ENCODE data around the gene MICU1.
"Not testable (repeated sequence)": the region's sequence is repeated elsewhere in the genome, so short reads cannot be mapped to it uniquely, and the experiment has no call there.

Gene MICU1

DNA sequence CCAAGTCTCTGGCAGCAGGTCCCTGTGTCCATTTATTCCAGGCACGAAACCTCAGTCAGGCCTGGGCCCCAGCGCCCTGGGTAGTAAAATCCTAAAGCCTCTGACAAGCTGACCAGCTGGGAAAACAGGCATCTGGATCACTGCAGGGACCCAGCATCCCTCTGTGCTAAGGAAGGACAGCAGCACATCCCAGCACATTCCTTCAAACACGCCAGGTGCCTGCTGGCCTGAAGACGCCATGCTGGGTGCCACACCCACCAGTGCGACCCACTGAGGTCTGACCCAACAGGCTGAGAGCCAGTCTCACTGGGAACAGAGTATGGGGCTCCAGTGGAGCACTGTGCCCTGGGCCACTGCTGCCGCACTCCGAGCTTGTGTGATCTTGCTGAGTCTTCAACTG lies 277.6 kb downstream of the MICU1 start:
- Histone ChIP-seq H4K20me1 (peaks cover 79% of the 10 kb centered on the region), H3K4me3 (no peak overlapping the region), H3K36me3 (peaks cover 82% of the 10 kb centered on the region)

DNA sequence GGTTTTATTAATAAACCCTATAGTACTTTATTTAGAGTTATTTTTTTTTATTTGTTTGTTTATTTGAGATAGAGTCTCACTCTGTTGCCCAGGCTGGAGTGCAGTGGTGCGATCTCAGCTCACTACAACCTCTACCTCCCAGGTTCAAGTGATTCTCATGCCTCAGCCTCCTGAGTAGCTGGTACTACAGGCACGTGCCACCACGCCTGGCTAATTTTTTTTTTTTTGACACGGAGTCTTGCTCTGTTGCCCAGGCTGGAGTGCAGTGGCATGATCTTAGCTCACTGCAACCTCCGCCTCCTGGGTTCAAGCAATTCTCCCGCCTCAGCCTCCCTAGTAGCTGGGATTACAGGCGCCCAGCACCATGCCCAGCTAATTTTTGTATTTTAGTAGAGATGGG lies 279.8 kb downstream of the MICU1 start:
- H3K9me3 ChIP-seq, H3K27me3 ChIP-seq, H3K4me2 ChIP-seq, H3K4me3 ChIP-seq, H3K27ac ChIP-seq, H3K9ac ChIP-seq: not testable (repeated sequence)
- peaks cover 30% of the 10 kb centered on the region for H3K4me1 ChIP-seq
- H3K36me3 ChIP-seq = peaks cover 82% of the 10 kb centered on the region
- H4K20me1 ChIP-seq = peaks cover 67% of the 10 kb centered on the region

More for the DNA sequence above, 277.6 kb downstream of the MICU1 start:
- Histone ChIP-seq H3K27me3 (no peaks in the 10 kb centered on the region), H3K9ac (no peak overlapping the region), H3K4me2 (no peak overlapping the region), H3K4me1 (peaks cover 41% of the 10 kb centered on the region), H3K9me3 (no peaks in the 10 kb centered on the region), H3K27ac (no peak overlapping the region)
- TF ChIP-seq Cebpa-rat (IDR thresholded peaks at IDR 0.05) = no peak

DNA sequence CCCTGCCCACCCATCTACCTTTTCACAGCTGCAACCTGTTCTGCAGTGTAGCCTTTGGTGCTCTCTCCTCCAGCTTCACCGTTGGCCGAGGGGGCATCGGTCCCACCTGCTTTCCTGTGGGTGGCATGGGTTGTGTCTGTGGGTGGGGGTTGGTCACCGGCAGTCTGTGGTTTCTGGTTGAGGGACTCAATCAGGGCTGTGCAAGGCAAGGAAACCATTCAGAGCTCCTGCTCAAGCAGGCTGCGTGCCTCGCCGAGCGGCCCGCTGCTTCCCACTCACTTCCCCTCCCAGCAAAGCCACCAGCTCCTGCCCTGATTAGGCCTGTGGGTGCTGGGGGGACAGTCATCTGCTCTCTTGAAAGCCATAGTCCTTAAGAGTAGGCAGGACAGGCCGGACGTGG lies 280.9 kb downstream of the MICU1 start:
- Histone ChIP-seq H4K20me1 (peaks cover 55% of the 10 kb centered on the region), H3K27ac (peak overlapping the region; percentile 44)

DNA sequence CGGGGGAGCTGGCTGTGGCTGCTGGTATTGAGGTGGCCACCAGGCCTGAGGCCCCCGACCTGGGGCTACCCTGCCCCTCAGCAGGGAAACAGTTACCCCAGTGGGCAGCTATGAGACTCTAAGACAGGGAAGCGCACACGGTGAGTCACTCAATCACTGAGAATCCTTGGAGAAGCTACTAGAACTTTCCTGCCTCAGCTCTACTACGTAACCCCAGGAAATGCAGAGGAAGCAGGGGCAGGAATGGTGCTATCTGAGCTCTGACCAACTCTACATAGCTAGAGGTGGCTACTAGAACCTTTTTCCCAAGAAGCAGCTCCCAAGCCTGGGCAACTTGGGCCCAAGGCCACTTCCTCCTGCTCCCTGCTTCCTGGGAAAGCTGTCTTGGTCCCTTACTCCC lies 283.0 kb downstream of the MICU1 start:
- Histone ChIP-seq H3K27me3 (no peaks in the 10 kb centered on the region), H3K9me3 (no peaks in the 10 kb centered on the region), H3K4me2 (no peak overlapping the region), H3K27ac (no peak overlapping the region; the same call in 1 of the 2 replicates), H3K4me1 (peaks cover 28% of the 10 kb centered on the region), H4K20me1 (peaks cover 35% of the 10 kb centered on the region), H3K9ac (no peak overlapping the region), H3K36me3 (peaks cover 82% of the 10 kb centered on the region), H3K4me3 (no peak overlapping the region)
- no peak for TF ChIP-seq Cebpa-rat (IDR thresholded peaks at IDR 0.05)

More for the DNA sequence above, 280.9 kb downstream of the MICU1 start:
- TF ChIP-seq Cebpa-rat (IDR thresholded peaks at IDR 0.05) = no peak
- Histone ChIP-seq H3K36me3 (peaks cover 82% of the 10 kb centered on the region), H3K9me3 (no peaks in the 10 kb centered on the region), H3K4me1 (peaks cover 28% of the 10 kb centered on the region), H3K4me2 (peak overlapping the region; percentile 82), H3K9ac (peak overlapping the region; percentile 48; the same call in 1 of the 2 replicates), H3K4me3 (no peak overlapping the region), H3K27me3 (no peaks in the 10 kb centered on the region)

DNA sequence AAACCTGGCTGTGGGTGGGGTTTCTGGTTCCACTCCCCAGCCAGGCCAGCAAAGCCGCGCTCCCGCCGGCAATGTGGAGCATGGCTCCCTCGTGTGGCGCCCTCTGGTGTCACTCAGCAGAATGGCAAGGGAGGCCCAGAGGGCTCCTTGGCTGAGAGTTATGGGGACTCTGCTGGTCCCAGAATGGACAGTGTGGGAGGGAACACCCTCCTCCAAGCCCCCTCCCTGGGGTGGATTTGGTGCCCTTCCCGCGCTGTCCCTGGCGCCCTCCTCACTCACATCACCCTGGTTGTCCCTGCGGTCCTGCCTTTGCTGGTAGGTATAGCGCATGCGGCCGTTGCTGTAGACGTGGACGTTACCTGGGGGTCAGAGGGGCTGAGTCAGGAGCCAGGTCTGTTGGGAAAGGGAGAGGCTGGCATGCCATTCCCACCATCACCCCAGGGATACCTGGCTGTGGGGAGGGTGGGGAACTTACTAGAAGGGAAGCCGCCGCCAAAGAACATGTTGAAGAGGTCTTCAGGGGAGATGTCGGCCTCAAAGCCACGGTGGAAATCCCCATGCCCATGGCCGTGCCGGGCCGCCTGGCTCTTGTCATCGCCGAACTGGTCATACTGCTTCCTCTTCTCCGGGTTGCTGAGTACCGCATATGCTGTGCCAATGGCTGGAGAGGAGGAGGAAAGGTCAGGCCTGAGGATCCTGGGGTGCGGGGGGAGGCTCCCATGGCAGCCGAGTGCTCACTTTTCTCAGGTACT lies 285.2 kb downstream of the MICU1 start:
- peaks cover 88% of the 10 kb centered on the region for H3K36me3 ChIP-seq
- no peak overlapping the region for H3K9ac ChIP-seq

DNA sequence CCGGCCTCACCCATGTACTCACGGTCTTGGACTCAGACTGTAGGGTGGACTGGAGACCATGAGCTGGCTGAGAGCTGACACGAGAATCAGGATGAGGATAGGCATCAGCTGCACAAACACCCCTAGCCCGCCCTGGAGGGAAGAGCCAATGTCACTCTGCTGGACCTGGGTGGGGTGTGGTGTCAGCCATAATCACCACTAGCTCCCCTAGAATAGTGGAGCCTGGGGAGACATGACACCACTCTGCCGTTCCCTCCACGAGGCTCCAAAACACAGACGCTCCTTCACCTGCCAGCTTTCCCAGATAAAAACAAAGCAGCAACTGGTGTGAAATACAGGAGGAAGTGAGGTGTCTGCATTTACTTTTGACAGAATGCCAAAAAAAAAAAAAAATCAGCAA lies 287.7 kb downstream of the MICU1 start:
- H3K27ac ChIP-seq = no peak overlapping the region
- H3K4me2 ChIP-seq = no peak overlapping the region
- H3K9me3 ChIP-seq = no peaks in the 10 kb centered on the region
- H3K36me3 ChIP-seq = peaks cover 74% of the 10 kb centered on the region
- no peaks in the 10 kb centered on the region for H3K27me3 ChIP-seq
- H3K4me3 ChIP-seq = no peak overlapping the region
- peaks cover 22% of the 10 kb centered on the region for H4K20me1 ChIP-seq
- H3K9ac ChIP-seq = no peak overlapping the region
- peaks cover 45% of the 10 kb centered on the region for H3K4me1 ChIP-seq
- no peak for TF ChIP-seq Cebpa-rat (IDR thresholded peaks at IDR 0.05)

More for the DNA sequence above, 285.2 kb downstream of the MICU1 start:
- Histone ChIP-seq H3K4me2 (no peak overlapping the region), H3K27me3 (no peaks in the 10 kb centered on the region), H3K4me3 (no peak overlapping the region), H3K27ac (no peak overlapping the region), H4K20me1 (peaks cover 45% of the 10 kb centered on the region), H3K4me1 (peaks cover 38% of the 10 kb centered on the region), H3K9me3 (no peaks in the 10 kb centered on the region)
- no peak for TF ChIP-seq Cebpa-rat (IDR thresholded peaks at IDR 0.05)

DNA sequence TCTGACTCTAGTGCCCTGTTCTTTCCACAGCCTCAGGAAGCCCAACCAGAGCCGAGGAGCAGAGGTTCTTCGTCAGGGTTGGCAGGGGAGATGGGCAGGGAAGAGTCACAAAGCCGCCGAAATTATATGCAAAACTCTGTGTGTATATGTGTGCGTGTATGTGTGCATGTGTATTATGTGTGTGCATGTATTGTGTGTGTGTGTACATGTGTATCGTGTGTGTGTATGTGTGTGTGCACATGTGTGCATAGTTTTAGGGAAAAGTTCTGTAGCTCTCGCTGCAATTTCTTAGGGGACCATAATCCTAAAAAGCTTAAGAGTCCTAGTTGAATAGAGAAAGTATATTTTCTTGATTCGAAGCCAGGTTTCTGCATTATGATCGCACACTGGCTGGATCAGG lies 288.2 kb downstream of the MICU1 start:
- Histone ChIP-seq H3K27me3 (no peaks in the 10 kb centered on the region), H3K4me2 (0 out of 2 replicates have a peak overlapping the region, but pooled peaks have one; percentile 96), H3K9ac (no peak overlapping the region), H3K4me1 (peaks cover 50% of the 10 kb centered on the region), H3K27ac (no peak overlapping the region), H3K4me3 (no peak overlapping the region), H3K36me3 (peaks cover 71% of the 10 kb centered on the region), H3K9me3 (no peaks in the 10 kb centered on the region), H4K20me1 (peaks cover 20% of the 10 kb centered on the region)
- no peak for TF ChIP-seq Cebpa-rat (IDR thresholded peaks at IDR 0.05)

DNA sequence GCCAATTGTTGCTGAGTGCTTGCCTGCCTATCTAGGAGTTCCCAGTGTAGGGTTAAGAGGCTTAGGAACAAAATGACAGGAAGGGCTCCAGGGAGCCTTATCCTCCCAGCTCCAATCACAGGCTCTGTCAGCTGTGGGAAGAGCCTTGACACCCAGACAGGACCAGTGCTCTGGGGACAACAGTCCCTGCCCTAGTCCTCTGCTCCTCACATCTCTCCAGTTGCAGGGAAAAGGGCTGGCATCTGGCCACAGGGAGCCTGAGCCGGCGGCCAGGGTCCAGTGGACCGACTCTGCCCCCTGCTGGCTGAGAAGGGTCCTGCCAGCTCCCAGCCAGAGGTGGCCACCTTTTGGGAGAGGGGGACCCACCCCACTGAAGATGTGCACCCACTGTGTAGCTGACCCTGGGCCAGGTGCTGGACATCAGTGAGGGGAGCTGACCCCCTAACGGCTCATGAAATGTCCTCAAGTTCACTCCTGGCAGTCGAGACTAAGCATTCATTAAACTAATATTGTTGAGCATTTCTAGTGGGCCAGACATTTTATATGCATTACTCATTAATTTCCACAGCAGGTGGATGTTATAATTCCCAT lies 288.7 kb downstream of the MICU1 start:
- Histone ChIP-seq H3K4me2 (peak overlapping the region; percentile 96), H3K27ac (peak overlapping the region; percentile 92; the same call in 1 of the 2 replicates), H3K4me1 (peaks cover 55% of the 10 kb centered on the region), H3K4me3 (no peak overlapping the region), H3K9ac (0 out of 2 replicates have a peak overlapping the region, but pooled peaks have one; percentile 79), H3K27me3 (no peaks in the 10 kb centered on the region), H3K9me3 (no peaks in the 10 kb centered on the region), H3K36me3 (peaks cover 65% of the 10 kb centered on the region), H4K20me1 (peaks cover 15% of the 10 kb centered on the region; the same call in 1 of the 2 replicates)
- no peak for TF ChIP-seq Cebpa-rat (IDR thresholded peaks at IDR 0.05)

DNA sequence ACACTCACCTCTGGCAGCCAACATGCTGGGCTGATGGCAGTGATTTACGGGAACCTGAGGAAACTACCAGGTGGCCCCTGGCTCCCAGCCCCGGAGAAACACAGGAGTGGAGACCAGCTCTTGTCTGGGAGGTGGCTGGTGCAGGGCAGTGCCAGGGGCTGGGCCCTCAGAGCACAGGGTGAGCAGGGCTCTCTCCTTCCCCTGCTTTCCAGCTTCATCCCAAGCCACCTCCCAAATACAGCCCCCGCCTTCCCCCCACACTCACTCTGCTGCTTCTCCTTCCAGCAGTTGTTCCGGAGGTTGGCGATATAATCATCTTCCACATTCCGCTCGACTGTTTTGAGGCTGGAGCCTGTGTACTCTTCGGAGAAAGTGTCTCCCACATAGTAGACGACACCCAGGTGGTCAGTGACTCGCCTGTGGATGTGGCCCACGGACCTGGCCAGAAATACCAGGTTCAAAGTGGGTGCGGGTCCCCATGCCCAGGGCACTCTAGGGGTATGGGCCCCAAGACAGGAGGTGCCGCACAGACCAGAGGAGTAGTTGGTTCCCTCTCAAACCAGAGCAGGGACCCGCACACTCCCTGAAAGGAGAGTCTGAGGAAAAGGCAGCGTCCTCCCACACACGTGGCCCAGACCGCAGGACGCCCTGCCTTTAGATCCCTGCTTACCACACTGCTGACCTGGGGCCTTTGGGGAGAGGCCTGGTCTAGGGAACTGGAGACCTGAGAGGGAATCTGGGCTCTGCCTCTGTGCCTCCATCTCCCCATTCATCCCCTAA lies 289.4 kb downstream of the MICU1 start:
- peak overlapping the region; percentile 79 for H3K9ac ChIP-seq
- TF ChIP-seq Cebpa-rat (IDR thresholded peaks at IDR 0.05) = no peak
- H3K36me3 ChIP-seq = peaks cover 58% of the 10 kb centered on the region
- H3K4me2 ChIP-seq = peak overlapping the region; percentile 96
- H4K20me1 ChIP-seq = peaks cover 12% of the 10 kb centered on the region; the same call in 1 of the 2 replicates
- H3K27me3 ChIP-seq = no peaks in the 10 kb centered on the region
- H3K27ac ChIP-seq = peak overlapping the region; percentile 92
- H3K9me3 ChIP-seq = no peaks in the 10 kb centered on the region
- peaks cover 59% of the 10 kb centered on the region for H3K4me1 ChIP-seq
- H3K4me3 ChIP-seq = peak overlapping the region; percentile 58

Data from BLaER1 (cell line).